Measurements from ENCODE around the gene KL. TPM values are rescaled to one million over a fixed set of nuclear protein-coding genes. Genes with fewer than 3 reads are reported as not detected.

KL gene
- polyA plus RNA-seq, 4 donors = 38.9 to 57.1 (median 50.0) TPM

- no peak for DNase-seq (ENCODE audit: low read depth in 4 of 4, low spot score in 2 of 4)
Measured at GRCh38 chr13:33076001-33076992, 60.1 kb downstream of the KL start.

GRCh38 chr13:33078263-33078662 is 62.0 kb downstream of the KL start:
- no peak for DNase-seq (ENCODE audit: low read depth in 4 of 4, low spot score in 2 of 4)

GRCh38 chr13:33079960-33080359 is 63.7 kb downstream of the KL start:
- DNase-seq (ENCODE audit: low read depth in 4 of 4, low spot score in 2 of 4) = no peak

GRCh38 chr13:33080972-33081590 is 64.9 kb downstream of the KL start:
- DNase-seq (ENCODE audit: low read depth in 4 of 4, low spot score in 2 of 4) = no peak

DNA sequence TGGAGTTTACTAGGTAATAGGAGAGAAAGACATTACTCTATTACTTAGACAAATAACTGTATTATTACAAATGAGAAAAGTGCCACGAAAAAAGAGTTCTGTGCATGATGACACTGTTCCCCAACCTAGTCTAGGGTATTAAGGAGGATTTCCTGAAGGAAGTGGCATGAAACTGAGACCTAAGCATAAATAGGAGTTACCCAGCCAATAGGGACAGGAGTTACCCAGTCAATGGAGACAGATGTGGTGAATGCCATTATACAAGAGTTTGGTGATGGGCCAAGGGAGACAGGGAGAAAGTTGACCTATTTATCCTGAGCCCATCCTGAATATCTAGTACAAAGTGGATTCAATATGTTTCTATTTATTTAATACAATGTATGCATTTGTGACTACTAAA is 65.4 kb downstream of the KL start:
- no peak for DNase-seq (ENCODE audit: low read depth in 4 of 4, low spot score in 2 of 4)

- DNase-seq (ENCODE audit: low read depth in 4 of 4, low spot score in 2 of 4) = no peak
Measured at GRCh38 chr13:33083054-33083453, 66.8 kb downstream of the KL start.

DNA sequence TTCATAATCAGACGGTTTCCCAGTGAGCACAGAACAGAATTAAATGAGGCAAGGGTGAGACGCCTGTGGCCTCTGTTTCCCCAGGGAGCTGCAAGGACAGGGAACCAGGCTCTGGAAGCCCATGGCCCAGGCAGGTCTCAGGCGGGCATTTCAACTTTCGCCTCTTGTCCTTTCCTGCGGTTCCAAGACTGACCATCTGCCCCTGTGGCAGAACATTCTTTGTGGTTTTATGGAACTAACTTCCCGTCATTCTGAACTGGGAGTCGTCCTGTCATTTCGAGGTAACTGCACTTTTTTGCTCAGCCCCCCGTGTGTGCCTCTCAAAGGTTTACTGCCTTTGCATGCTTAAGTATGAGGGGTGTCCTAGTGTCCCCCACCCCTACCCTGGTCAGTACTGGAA is 70.9 kb downstream of the KL start:
- DNase-seq (ENCODE audit: low read depth in 4 of 4, low spot score in 2 of 4) = no peak

GRCh38 chr13:33087790-33088189 is 71.6 kb downstream of the KL start:
- DNase-seq (ENCODE audit: low read depth in 4 of 4, low spot score in 2 of 4) = no peak

GRCh38 chr13:33089311-33089710 is 73.1 kb downstream of the KL start:
- no peak for DNase-seq (ENCODE audit: low read depth in 4 of 4, low spot score in 2 of 4)

DNA sequence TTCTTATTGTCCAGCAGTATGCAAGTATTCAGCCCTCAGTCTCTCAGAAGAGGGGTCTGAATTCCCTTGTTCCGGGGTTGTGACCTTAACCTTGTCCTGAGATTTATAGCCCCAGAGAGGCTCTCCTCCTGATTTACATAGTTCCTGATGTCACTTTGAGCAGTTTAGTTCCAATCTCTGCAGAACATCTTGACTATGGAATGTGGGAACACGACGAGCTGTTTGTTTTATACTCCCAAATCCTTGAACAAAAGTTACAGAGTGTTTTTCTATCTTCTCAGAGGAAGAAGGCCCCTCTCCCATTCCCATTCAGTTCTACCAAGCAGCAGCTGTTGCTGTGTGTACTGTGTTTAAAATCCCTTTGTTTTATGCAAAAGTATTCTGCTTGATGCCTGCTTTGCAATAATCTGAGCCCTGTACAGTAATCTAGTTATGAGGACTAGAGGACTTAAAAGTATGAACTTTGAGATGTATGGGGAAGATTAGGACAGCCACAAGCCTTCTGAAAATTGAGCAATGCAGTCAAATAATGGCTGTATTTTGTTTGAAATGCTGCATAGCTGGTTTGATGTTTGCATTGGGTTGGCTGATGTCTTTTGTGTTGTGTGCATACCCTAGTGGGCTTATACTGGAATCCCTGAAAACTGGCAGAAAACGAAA is 74.7 kb downstream of the KL start:
- no peak for DNase-seq (ENCODE audit: low read depth in 4 of 4, low spot score in 2 of 4)

- DNase-seq (ENCODE audit: low read depth in 4 of 4, low spot score in 2 of 4) = no peak
Measured at GRCh38 chr13:33091415-33091774, 75.2 kb downstream of the KL start.

- no peak for DNase-seq (ENCODE audit: low read depth in 4 of 4, low spot score in 2 of 4)
Measured at GRCh38 chr13:33092073-33092987, 76.1 kb downstream of the KL start.

DNA sequence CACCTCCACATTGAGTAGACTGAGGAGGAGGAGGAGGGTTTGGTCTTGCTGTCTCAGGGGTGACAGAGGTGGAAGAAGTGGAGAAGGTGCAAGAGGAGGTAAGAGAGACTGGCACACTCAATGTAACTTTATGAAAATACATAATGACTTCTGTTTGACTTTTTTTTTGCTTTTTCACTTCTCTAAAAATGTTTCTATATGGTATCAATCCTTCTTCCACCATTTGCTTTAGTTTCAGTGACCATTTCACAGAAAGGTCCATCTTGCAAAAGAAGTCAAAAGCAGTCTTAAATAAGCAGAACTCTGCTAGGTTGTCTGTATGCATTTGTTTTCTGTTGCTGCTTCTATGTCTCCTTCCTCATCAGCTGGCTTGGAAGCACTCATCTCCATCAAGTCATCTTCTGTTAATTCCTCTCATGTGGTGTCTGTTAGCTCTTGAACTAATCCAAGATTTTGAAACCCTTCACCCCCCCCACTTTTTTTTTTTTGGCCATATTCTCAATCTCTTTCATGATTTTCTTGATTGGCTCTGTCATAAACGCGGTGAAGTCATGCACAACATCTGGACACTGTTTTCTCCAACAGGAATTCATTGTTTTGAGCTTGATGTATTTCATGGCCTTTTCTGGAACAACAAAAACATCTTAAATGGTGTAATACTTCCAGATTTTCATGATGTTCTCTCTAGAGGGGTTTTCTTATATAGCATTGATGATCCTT is 80.8 kb downstream of the KL start:
- no peak for DNase-seq (ENCODE audit: low read depth in 4 of 4, low spot score in 2 of 4)

DNA sequence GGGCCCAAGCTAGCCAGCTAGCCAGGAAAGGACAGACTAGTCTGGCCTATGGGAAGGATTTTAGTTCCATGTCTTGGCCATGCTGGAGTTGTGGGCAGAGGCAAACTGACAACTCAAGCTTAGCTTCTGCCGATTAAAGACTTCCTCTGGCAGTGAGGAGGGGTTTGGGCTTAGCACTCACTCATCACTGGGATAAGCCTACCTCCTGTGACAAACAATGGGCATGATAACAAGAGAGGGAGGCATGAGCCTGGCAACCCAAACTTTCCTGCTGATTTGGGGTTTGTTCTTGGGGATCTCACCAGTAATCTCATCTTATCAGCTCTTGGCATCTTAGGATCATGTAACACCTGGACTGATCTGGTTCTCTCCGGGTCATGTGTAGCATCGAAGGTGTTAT is 83.6 kb downstream of the KL start:
- no peak for DNase-seq (ENCODE audit: low read depth in 4 of 4, low spot score in 2 of 4)

DNA sequence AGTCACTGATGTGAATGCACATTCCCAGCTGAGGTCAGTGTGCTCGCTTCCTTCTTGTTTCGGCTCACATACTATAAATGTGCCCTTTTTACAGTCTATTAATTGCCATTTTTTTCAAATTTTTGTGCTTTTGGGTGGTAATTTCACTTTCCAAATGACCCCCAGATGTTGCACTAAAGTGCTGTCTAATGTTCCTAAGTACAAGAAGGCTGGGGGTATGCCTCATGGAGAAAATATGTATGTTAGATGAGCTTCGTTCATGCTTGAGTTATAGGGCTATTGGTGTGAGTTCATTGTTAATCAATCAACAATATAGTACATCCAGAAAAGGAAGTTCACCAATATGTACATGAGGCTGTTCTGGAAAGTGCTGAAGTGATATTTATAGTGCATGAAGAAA is 84.7 kb downstream of the KL start:
- DNase-seq (ENCODE audit: low read depth in 4 of 4, low spot score in 2 of 4) = no peak

GRCh38 chr13:33101835-33102234 is 85.6 kb downstream of the KL start:
- DNase-seq (ENCODE audit: low read depth in 4 of 4, low spot score in 2 of 4) = no peak

GRCh38 chr13:33103457-33103856 is 87.2 kb downstream of the KL start:
- DNase-seq (ENCODE audit: low read depth in 4 of 4, low spot score in 2 of 4) = no peak

GRCh38 chr13:33105387-33106005 is 89.3 kb downstream of the KL start:
- no peak for DNase-seq (ENCODE audit: low read depth in 4 of 4, low spot score in 2 of 4)

DNA sequence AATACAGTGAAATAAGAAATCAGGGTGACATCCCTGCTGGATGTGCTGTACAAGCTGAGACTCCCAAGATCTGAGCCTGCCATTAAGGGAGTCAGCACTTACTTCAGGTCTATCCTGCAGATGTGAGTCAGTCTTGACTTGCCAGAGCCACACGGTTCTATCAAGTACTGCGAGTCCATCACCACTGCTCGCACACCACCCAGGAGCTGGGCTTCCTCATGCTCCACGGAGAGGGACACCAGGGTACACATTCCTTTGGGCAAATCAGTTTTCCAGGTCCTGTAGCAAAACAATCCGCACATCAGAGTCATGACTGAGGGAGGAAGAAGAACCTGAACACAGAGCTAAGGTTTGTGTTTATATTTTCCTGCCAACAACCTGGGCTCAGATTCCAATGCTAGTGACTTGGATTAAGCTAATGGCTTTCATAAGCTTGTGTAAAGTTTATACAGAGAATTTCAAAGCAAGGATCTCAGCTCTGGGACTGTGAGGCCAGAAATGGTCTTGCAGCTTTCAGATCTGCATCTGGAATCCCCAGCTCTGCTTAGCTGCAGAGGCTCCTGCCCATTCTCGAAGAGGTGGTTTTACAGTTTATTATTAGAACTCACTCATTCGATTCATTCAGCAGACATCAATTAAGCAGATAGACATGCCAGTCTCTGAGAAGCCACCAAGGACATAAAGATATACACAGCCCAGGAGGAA is 90.6 kb downstream of the KL start:
- no peak for DNase-seq (ENCODE audit: low read depth in 4 of 4, low spot score in 2 of 4)

Data from left renal cortex interstitium (tissue), 4 donors.